Measurements from ENCODE around the gene ZNF385A. TPM values are rescaled to one million over a fixed set of nuclear protein-coding genes. Genes with fewer than 3 reads are reported as not detected.
A peak's percentile ranks its signal among the peaks of the same experiment; 100 is the strongest.

Gene ZNF385A
- total and polyA plus RNA-seq, 2 of the 13 experiments (the other 11 are each of a cell fraction or from before 2014, with no cell fraction given), result 0.44 to 0.67 TPM

DNA sequence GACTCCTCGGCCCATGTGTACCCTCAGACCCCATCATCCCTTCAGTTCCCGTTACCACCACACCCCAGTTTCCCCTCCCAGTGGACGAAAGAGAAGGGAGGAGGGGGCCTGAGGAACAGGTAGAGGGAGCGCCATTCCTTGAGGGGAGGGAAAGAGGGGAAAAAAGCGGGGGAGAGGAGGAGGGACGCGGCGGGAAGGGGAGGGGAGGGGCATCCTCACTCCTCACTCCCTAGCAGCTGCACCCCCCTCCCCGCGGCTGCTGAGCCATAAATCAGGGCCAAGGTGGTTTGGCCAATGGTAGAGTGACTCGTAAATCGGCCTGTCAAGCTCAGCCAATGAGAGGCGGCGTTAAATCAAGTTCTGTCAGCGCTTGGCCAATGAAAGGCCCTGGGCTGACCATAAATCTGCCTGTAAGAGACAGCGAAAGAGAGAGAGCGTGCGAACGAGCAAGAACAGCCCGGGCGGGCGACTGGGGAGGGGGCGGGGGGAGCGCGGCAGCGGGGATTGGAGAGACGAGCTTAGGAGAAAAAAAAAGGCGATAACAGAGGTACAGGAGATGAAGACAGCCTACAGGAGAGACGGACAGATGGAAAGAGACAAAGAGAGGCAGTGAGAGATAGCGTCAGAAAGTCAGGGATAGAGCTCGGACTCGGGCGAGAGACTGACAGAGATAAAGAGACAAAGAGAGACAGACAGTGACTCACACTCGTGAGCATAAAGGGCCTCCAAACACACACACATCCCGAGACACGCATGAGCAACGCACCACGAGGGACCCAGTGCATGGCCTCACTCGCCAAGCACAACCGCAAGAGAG, 25.4 kb downstream of the ZNF385A start (continued):
- TF ChIP-seq, protein P1, sequence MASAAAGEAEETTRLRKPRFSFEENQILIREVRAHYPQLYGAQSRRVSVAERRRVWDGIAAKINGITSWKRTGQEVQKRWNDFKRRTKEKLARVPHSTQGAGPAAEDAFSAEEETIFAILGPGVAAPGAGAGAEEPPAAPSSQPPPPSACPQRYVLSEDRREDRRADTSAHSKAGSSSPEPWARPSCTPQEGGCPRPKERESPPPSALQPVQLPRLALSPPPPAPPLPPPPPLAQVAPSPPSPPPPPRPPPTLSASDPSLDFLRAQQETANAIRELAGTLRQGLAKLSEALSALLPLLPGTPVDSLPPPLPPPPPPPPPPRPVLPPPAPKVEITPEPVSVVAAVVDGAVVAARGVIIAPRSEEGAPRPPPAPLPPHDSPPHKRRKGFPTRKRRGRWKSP (CRISPR knock-in tag; IDR thresholded peaks at IDR 0.05), result 0 out of 2 replicates have a peak, but pooled peaks have one; percentile 17
- 0 out of 2 replicates have a peak, but pooled peaks have one; percentile 47 for TF ChIP-seq MYNN (CRISPR knock-in tag; IDR thresholded peaks at IDR 0.05; ENCODE audit: low read depth)
- TF ChIP-seq PCBP1 (IDR thresholded peaks at IDR 0.05; ENCODE audit: borderline replicate concordance, low read depth, low read length), result peak; percentile 85; the same call in 1 of the 2 replicates
- TF ChIP-seq SIN3A (IDR thresholded peaks at IDR 0.05; ENCODE audit: borderline replicate concordance, low read depth, low read length), result peak; percentile 78; the same call in 1 of the 2 replicates
- peak; percentile 98 for TF ChIP-seq RFXAP (CRISPR knock-in tag; IDR thresholded peaks at IDR 0.05; ENCODE audit: borderline replicate concordance)
- TF ChIP-seq, protein P2, sequence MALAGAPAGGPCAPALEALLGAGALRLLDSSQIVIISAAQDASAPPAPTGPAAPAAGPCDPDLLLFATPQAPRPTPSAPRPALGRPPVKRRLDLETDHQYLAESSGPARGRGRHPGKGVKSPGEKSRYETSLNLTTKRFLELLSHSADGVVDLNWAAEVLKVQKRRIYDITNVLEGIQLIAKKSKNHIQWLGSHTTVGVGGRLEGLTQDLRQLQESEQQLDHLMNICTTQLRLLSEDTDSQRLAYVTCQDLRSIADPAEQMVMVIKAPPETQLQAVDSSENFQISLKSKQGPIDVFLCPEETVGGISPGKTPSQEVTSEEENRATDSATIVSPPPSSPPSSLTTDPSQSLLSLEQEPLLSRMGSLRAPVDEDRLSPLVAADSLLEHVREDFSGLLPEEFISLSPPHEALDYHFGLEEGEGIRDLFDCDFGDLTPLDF (CRISPR knock-in tag; IDR thresholded peaks at IDR 0.05), result 0 out of 2 replicates have a peak, but pooled peaks have one; percentile 51
- TF ChIP-seq, protein P3, sequence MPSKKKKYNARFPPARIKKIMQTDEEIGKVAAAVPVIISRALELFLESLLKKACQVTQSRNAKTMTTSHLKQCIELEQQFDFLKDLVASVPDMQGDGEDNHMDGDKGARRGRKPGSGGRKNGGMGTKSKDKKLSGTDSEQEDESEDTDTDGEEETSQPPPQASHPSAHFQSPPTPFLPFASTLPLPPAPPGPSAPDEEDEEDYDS (CRISPR knock-in tag; IDR thresholded peaks at IDR 0.05), result peak; percentile 55
- 0 out of 2 replicates have a peak, but pooled peaks have one; percentile 13 for TF ChIP-seq FOSL1 (CRISPR knock-in tag; IDR thresholded peaks at IDR 0.05; ENCODE audit: borderline replicate concordance)
- TF ChIP-seq, protein P4, sequence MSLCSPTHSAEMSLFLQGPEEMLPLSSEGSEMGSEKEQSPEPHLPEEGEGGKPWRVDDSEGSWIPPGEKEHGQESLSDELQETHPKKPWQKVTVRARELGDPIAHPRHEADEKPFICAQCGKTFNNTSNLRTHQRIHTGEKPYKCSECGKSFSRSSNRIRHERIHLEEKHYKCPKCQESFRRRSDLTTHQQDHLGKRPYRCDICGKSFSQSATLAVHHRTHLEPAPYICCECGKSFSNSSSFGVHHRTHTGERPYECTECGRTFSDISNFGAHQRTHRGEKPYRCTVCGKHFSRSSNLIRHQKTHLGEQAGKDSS (CRISPR knock-in tag; IDR thresholded peaks at IDR 0.05; ENCODE audit: borderline replicate concordance, low read depth), result peak; percentile 22; the same call in 1 of the 2 replicates
- peak; percentile 13 for TF ChIP-seq CBX1 (IDR thresholded peaks at IDR 0.05; ENCODE audit: low read depth)
- TF ChIP-seq RFX3 (CRISPR knock-in tag; IDR thresholded peaks at IDR 0.05), result no peak
- no peak for TF ChIP-seq NR3C1 (CRISPR knock-in tag; IDR thresholded peaks at IDR 0.05)
- no peak for TF ChIP-seq ZNF33B (CRISPR knock-in tag; IDR thresholded peaks at IDR 0.05)
- TF ChIP-seq, protein P5, sequence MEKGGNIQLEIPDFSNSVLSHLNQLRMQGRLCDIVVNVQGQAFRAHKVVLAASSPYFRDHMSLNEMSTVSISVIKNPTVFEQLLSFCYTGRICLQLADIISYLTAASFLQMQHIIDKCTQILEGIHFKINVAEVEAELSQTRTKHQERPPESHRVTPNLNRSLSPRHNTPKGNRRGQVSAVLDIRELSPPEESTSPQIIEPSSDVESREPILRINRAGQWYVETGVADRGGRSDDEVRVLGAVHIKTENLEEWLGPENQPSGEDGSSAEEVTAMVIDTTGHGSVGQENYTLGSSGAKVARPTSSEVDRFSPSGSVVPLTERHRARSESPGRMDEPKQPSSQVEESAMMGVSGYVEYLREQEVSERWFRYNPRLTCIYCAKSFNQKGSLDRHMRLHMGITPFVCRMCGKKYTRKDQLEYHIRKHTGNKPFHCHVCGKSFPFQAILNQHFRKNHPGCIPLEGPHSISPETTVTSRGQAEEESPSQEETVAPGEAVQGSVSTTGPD (CRISPR knock-in tag; IDR thresholded peaks at IDR 0.05), result no peak
- peak; percentile 63 for TF ChIP-seq CREM (IDR thresholded peaks at IDR 0.05)
- no peak for TF ChIP-seq CREM (CRISPR knock-in tag; IDR thresholded peaks at IDR 0.05)
- TF ChIP-seq NR2F6 (IDR thresholded peaks at IDR 0.05), result no peak
- TF ChIP-seq NR2F6 (CRISPR knock-in tag; IDR thresholded peaks at IDR 0.05), result 0 out of 2 replicates have a peak, but pooled peaks have one; percentile 7
- TF ChIP-seq, protein P6, sequence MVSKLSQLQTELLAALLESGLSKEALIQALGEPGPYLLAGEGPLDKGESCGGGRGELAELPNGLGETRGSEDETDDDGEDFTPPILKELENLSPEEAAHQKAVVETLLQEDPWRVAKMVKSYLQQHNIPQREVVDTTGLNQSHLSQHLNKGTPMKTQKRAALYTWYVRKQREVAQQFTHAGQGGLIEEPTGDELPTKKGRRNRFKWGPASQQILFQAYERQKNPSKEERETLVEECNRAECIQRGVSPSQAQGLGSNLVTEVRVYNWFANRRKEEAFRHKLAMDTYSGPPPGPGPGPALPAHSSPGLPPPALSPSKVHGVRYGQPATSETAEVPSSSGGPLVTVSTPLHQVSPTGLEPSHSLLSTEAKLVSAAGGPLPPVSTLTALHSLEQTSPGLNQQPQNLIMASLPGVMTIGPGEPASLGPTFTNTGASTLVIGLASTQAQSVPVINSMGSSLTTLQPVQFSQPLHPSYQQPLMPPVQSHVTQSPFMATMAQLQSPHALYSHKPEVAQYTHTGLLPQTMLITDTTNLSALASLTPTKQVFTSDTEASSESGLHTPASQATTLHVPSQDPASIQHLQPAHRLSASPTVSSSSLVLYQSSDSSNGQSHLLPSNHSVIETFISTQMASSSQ (IDR thresholded peaks at IDR 0.05; ENCODE audit: low read depth), result no peak
- TF ChIP-seq, protein P6 (CRISPR knock-in tag; IDR thresholded peaks at IDR 0.05; ENCODE audit: borderline replicate concordance), result 0 out of 2 replicates have a peak, but pooled peaks have one; percentile 27
- 0 out of 2 replicates have a peak, but pooled peaks have one; percentile 21 for TF ChIP-seq CHD2 (IDR thresholded peaks at IDR 0.05; ENCODE audit: low read depth, low read length)

Data from HepG2 (cell line).